ENCODE measurements around the gene C1QTNF8. TPM values are rescaled to one million over a fixed set of nuclear protein-coding genes. Genes with fewer than 3 reads are reported as not detected.

C1QTNF8 gene
- total RNA-seq, 1 donor from 2014 or later = not detected

GRCh38 chr16:1130382-1130781 is 34.3 kb upstream of the C1QTNF8 start:
- Histone ChIP-seq H3K36me3 (no peaks in the 10 kb centered on the region), H3K27ac (no peak overlapping the region), H3K4me1 (no peaks in the 10 kb centered on the region), H3K4me3 (no peak overlapping the region), H3K27me3 (ENCODE audit: low read depth) (peaks cover 31% of the 10 kb centered on the region), H3K9me3 (no peaks in the 10 kb centered on the region)
- no peak for TF ChIP-seq CTCF (IDR thresholded peaks at IDR 0.05)
- no peak for DNase-seq
- ATAC-seq = no peak
- intact Hi-C loops (cut with DNase I) = no loop called here

GRCh38 chr16:1129106-1129960 is 33.3 kb upstream of the C1QTNF8 start:
- H3K27me3 ChIP-seq (ENCODE audit: low read depth) = peaks cover 33% of the 10 kb centered on the region
- ATAC-seq (no peak), DNase-seq (no peak)
- H3K4me1 ChIP-seq = no peaks in the 10 kb centered on the region
- intact Hi-C loops (cut with DNase I) = no loop called here
- TF ChIP-seq CTCF (IDR thresholded peaks at IDR 0.05) = no peak
- H3K9me3 ChIP-seq = no peaks in the 10 kb centered on the region
- H3K36me3 ChIP-seq = no peaks in the 10 kb centered on the region
- H3K4me3 ChIP-seq = no peak overlapping the region
- no peak overlapping the region for H3K27ac ChIP-seq

GRCh38 chr16:1127971-1128715 is 32.1 kb upstream of the C1QTNF8 start:
- DNase-seq = no peak
- Histone ChIP-seq H3K36me3 (no peaks in the 10 kb centered on the region), H3K9me3 (no peaks in the 10 kb centered on the region), H3K27ac (no peak overlapping the region), H3K27me3 (ENCODE audit: low read depth) (peaks cover 38% of the 10 kb centered on the region), H3K4me1 (no peaks in the 10 kb centered on the region), H3K4me3 (no peak overlapping the region)
- no peak for TF ChIP-seq CTCF (IDR thresholded peaks at IDR 0.05)
- no peak for ATAC-seq
- intact Hi-C loops (cut with DNase I) = no loop called here

- DNase-seq (no peak), ATAC-seq (no peak)
- no peaks in the 10 kb centered on the region for H3K36me3 ChIP-seq
- H3K27ac ChIP-seq = no peak overlapping the region
- H3K4me3 ChIP-seq = no peak overlapping the region
- TF ChIP-seq CTCF (IDR thresholded peaks at IDR 0.05) = no peak
- no peaks in the 10 kb centered on the region for H3K9me3 ChIP-seq
- intact Hi-C loops (cut with DNase I) = no loop called here
- H3K4me1 ChIP-seq = no peaks in the 10 kb centered on the region
- peaks cover 38% of the 10 kb centered on the region for H3K27me3 ChIP-seq (ENCODE audit: low read depth)
These were observed 31.1 kb upstream of the C1QTNF8 start for GRCh38 chr16:1127101-1127500.

GRCh38 chr16:1126586-1126985 is 30.5 kb upstream of the C1QTNF8 start:
- DNase-seq = no peak
- no peak for ATAC-seq
- Histone ChIP-seq H3K36me3 (no peaks in the 10 kb centered on the region), H3K4me3 (no peak overlapping the region), H3K4me1 (no peaks in the 10 kb centered on the region), H3K27ac (no peak overlapping the region), H3K27me3 (ENCODE audit: low read depth) (peaks cover 41% of the 10 kb centered on the region), H3K9me3 (no peaks in the 10 kb centered on the region)
- intact Hi-C loops (cut with DNase I) = no loop called here
- TF ChIP-seq CTCF (IDR thresholded peaks at IDR 0.05) = no peak
